Superior temporal gyrus (tissue), 1 donor: ENCODE results near the gene AFTPH.
A peak's percentile ranks its signal among the peaks of the same experiment; 100 is the strongest.

Experiments
- DNase-seq: peaks from one replicate; pipeline ENCODE4 v3.0.0-alpha.2; 2016; ENCODE audit errors: extremely low spot score

AFTPH gene

DNA sequence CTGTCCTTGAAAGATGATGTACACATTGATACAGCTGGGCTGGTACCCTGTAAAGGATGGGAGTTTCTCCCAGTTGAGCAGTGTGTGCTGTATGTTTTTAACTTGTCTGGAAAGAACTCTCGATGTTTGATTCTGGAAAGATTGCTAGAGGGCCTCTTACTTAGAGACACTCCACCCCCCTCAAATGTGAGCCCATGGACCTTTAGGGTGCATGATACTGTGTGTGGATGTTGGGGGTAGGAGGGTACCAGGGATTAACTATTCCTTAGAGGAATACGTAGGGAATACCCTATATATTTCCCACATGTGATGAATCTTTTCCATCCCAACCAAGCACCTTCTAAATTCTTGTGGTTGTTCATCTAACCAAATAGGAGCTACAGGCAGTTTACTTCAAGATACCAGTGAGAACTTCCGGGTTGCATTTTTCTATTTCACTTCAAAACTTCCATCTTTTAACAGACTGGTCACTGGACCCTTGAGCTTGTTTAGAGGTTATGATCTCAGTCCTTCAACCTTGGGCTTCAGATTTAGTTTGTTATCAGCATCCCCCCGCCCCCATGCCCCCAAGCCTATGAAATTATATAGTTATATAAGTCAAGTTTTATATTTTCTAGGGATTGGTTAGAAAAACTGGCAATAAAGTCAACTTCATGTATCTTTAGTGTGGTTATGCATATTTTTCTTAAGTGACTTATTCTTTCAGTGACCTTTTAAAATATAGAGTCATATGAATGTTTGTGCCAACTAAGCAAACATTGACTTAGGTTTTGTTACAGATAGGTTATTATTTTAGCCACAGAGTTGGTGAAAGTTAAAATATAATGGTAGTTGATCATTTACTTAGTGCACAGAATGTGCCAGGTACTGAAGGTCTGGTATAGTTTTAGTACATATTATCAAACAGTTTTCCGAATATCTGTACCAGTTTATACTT is 18.2 kb downstream of the AFTPH start:
- no peak for DNase-seq

DNA sequence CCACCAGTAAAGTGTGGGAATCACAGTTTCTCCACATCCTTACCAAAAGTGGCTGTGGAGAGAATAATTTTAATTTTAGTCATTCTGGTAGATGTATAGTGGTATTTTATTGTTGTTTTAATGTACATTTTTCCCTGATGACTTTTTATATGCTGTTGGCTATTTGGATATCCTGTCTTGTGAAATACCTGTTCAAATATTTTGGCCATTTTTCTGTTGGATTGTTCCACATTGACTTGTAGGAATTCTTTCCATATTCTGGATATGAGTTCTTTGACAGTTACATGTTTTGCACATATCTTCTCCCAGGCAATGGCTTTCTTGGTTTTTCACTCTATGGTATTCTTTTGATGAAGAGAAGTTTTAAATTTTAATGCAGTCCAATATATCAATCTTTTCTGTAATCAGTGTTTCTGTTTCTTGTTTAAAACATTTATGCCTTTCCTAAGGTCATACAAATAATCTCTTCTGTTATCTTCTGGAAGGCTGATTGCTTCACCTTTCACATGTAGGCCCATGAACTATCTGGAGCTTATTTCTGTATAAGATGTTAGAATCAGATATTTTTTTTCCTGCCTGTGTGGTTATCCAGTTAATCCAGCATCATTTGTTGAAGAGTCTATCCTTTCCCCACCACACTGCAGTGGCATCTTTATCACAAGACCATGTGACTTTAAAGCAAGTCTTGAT is 19.0 kb downstream of the AFTPH start:
- no peak for DNase-seq

DNA sequence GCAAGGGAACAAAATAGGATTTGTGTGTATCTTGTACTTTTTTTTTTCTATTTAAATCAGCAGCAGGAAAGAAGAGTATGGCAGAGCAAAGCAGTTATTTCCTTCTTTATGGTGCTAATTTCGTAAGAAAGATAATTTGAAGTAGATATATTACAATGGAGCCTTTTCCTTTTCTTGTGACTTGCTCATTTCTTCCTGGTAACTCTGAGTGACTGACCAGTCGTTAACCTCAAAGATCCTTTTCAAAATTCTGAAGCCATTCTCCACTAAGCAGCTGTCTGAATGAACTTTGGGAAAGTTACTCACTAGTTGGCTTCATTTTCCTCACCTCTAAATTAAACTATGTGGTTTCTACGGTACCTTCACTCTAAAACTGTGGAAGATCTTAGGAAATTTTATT is 24.6 kb downstream of the AFTPH start:
- DNase-seq, result no peak

- no peak for DNase-seq
Observed at GRCh38 chr2:64550042-64550441, 25.9 kb downstream of the AFTPH start.

DNA sequence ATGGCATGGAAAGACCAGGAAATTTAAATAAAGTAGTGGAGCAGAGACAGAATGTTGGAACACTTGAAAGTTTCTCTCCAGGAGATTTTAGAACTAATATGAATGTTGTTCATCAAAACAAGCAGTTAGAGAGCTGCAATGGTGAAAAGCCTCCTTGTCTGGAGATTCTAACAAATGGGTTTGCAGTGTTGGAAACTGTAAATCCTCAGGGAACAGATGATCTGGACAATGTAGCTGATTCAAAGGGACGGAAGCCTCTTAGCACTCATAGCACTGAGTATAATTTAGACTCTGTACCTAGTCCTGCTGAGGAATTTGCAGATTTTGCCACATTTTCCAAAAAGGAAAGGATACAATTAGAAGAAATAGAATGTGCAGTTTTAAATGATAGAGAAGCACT is 27.7 kb downstream of the AFTPH start:
- DNase-seq, result no peak

- no peak for DNase-seq
Observed at GRCh38 chr2:64554117-64554516, 30.0 kb downstream of the AFTPH start.

DNA sequence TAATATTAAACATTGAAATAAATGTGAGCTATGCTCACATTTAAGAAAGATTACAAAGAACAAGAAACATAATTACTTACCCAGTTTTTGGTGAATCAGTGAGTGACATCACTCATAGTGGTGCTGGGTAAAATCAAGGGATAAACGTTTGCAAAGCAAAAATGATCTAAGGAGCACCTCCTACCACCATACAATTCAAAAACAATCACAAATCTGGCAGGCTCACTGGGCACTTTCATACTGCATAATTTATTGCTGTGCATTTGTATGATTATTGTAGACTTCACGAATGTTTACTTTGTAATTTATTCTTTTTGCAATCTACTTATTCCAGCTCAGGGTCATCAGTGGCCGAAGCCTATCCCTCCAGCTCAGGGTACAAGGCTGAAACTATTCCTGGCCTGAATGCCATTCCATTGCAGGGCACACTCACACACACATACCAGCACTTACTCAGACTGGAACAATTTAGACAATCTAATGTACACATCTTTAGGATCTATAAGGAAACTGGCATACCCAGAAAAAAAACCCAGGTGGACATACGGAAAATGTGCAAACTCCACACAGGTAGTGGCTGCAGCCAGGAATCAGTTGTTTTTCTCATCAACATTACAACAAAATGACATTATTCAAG is 34.4 kb downstream of the AFTPH start:
- DNase-seq, result no peak

GRCh38 chr2:64562148-64562784 is 38.1 kb downstream of the AFTPH start:
- DNase-seq, result no peak

DNA sequence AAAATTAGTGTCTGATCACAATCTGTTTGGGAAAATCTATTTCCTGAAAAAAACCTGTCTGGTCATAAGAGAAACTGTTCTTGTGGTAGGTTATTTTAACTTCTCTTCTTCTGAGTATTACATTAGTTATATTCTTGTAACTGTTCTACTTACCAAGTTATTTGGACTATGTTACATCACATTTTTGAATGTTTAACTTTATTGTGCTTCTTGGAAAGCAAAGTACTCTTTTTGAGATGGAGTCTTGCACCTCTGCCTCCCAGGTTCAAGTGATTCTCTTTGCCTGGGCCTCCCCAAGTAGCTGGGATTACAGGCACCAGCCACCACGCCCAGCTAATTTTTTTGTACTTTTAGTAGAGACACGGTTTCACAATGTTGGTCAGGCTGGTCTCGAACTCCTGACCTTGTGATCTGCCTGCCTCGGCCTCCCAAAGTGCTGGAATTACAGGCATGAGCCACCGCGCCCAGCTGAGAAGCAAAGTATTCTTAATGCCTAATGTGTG is 39.4 kb downstream of the AFTPH start:
- no peak for DNase-seq

GRCh38 chr2:64565949-64566710 is 42.0 kb downstream of the AFTPH start:
- no peak for DNase-seq

DNA sequence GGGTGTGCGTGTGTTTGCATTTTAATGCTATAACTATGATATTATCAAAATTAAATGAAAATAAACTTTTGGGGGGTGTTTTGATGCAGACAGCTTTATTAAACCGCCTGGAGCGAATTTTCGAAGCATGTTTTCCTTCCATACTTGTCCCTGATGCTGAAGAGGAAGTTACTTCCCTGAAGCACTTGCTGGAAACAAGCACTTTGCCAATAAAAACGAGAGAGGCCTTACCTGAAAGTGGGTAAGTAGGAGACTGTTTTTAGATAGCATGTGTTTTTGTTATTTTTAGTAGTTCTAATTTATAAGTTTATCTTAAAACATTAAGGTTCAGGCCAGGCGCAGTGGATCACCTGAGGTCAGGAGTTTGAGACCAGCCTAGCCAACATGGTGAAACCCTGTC is 43.3 kb downstream of the AFTPH start:
- DNase-seq, result no peak

DNA sequence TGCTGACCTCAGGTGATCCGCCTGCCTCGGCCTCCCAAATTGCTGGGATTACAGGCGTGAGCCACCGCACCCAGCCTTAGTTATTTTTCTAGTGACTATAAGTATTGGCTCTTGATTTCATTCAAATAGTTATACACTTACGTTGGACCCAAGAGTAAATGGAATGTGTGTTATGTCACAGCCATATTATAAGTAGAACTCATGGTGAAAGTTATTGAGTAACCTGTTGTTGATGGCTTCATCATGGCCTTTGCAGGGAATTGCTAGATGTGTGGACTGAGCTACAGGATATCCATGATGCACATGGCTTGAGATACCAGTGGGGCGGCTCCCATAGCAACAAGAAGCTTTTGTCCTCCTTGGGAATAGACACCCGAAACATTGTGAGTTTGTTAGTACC is 44.7 kb downstream of the AFTPH start:
- no peak for DNase-seq

DNA sequence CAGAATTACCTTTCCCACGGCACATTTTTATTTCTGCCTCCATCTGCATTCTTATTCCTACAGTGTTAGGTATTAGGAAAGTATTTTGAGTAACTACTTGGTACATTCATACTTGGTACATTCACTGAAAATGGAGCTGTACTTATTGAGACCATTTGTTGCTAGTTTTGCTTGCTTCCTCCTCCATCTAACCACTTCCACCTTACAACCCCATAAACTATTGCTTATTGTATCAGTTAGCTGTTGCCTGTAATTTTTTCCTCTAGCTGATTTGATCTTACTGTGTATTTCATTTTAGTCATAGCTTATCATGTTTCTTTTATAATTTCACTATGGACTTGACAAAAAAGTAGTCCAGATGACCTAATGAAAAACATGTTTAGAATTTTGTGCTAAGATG is 50.7 kb downstream of the AFTPH start:
- no peak for DNase-seq

DNA sequence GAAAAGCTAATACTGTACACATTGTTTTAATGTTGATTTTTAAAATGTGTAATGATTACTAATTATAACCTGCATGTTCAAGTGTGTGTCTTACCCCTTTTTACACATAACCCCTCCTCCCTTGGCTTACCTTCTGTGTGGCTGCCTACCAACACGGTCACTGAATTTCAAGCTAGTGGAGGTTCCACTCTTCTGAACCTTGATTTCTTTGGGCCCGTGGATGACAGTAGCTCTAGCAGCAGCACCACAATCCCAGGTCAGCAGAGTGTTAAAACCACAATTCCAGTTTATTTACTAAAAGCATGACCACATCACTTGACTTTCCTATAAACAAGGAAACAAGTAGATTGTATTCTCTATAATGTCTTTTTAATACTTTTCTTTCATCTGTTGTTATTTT is 56.9 kb downstream of the AFTPH start:
- no peak for DNase-seq

DNA sequence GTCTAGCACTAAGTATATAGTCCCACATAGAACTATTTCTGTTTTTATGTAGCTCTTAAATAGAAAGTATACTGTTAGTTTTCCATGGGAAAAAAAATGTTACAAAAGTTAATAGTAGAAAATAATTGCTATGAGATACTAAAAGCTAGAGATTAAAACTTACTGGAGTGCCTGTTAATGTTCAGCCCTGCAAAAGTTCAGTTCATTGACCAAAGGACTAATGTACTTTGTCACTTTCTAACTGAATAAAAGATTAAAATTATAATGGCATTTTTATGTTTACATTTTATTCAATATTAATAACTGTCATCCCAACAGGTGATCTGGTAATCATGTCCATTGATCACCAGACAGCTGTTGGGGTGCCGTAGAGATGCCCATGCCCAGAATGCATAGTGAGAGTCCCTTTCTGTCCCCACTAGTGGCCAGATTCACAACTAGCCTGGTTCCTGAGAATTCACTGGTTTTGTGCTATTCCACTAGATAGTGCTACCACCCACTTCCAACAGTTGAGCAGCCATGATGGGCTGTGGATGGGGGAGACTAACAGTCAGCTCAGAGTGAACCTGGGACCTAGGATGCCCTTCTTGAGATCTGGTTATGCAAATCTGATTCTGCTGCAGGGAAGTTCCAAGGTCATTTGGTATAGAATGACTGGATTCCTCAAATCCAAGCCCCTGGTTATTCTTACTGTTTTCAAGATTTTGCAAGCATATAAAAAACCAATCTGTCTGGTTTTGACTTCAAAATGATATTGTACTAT is 57.8 kb downstream of the AFTPH start:
- DNase-seq, result no peak

- DNase-seq, result no peak
Observed at GRCh38 chr2:64582774-64583340, 58.7 kb downstream of the AFTPH start.

GRCh38 chr2:64586054-64586453 is 61.9 kb downstream of the AFTPH start:
- no peak for DNase-seq

- DNase-seq, result peak; percentile 88
Observed at GRCh38 chr2:64586883-64587481, 62.9 kb downstream of the AFTPH start.

DNA sequence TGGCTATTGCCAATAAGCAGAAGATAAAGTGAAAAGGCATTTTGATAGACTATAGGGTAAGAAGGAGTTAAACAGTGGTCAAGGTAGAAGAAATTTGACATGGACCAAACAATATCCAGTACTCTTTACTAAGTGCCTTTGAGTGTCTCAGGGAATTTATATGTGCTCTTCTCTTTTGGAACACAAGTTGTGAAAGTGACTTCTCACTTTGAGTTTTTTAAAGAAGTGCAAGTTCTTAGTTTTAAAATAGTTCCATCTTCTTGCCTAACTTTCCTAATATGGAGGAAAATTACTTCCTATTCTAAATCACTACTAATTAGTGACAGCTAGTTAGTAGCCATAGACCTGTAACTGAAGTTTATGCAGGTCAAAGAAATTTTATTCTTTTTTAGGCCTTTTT is 63.4 kb downstream of the AFTPH start:
- DNase-seq, result no peak

DNA sequence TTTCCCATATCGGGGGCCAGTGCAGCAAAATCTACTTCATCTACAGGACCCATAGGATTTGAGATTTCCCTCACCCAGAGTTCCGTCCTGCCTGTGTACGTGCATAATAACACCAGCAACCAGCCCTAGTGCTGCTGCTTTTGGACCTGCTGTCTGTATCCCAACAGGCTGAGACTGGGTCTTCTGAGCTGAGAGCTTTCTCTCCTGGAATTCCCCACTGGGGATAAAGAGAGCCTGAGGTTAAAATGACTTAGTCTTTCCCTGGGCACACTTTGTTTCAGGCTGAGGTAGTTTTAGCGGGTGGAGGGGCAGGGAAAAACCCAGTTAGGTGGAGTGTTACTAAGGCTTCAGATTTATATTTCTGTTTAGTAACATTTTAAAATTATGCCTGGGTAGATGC is 67.1 kb downstream of the AFTPH start:
- no peak for DNase-seq
